BLaER1 treated with 17β-estradiol and CSF1 and Interleukin-3, amounts not matched to agents 10 nM and 100 nM (cell line): ENCODE results near the gene HLA-DPB1.

Experiments
- H3K27ac ChIP-seq, 11 experiments: shearing (Covaris generic); formaldehyde crosslinking; 2 replicates each; pipeline ENCODE4 v1.8.1; 2022
- H3K27me3 ChIP-seq, 11 experiments: shearing (Covaris generic); formaldehyde crosslinking; 2 replicates each; pipeline ENCODE4 v1.8.1; 2022
- H3K36me3 ChIP-seq, 11 experiments: shearing (Covaris generic); formaldehyde crosslinking; 2 replicates each; pipeline ENCODE4 v1.8.1; 2022
- H3K4me1 ChIP-seq, 10 experiments: shearing (Covaris generic); formaldehyde crosslinking; 2 replicates each; pipeline ENCODE4 v1.8.1; 2022
- H3K4me2 ChIP-seq, 11 experiments: shearing (Covaris generic); formaldehyde crosslinking; 2 replicates each; pipeline ENCODE4 v1.8.1; 2022
- H3K4me3 ChIP-seq, 10 experiments: shearing (Covaris generic); formaldehyde crosslinking; 2 replicates each; pipeline ENCODE4 v1.8.1; 2022
- H3K9ac ChIP-seq, 11 experiments: shearing (Covaris generic); formaldehyde crosslinking; 2 replicates each; pipeline ENCODE4 v1.8.1; 2022
- H3K9me3 ChIP-seq, 11 experiments: shearing (Covaris generic); formaldehyde crosslinking; replicated peaks in 1 of 11; 2 replicates each; pipeline ENCODE4 v1.8.1; 2022
- H4K20me1 ChIP-seq, 11 experiments: shearing (Covaris generic); formaldehyde crosslinking; 2 replicates each; pipeline ENCODE4 v1.8.1; 2022
- Cebpa-rat ChIP-seq, 11 experiments: shearing (Covaris generic); IDR thresholded peaks; 2 replicates each; pipeline ENCODE4 v1.8.1; 2022

HLA-DPB1 gene

GRCh38 chr6:33116417-33116816 is 40.6 kb downstream of the HLA-DPB1 start:
- no peak overlapping the region for H3K4me3 ChIP-seq
- no peaks in the 10 kb centered on the region for H3K36me3 ChIP-seq
- H3K27ac ChIP-seq, result no peak overlapping the region
- no peak for TF ChIP-seq Cebpa-rat (IDR thresholded peaks at IDR 0.05)
- peak overlapping the region in 1 of 11 experiments; percentile 62; a peak in 2 of 22 replicates for H3K4me2 ChIP-seq
- peaks cover 27 to 42% (median 36%) of the 10 kb centered on the region in 10 experiments for H3K4me1 ChIP-seq
- H3K9ac ChIP-seq, result no peak overlapping the region
- no peaks in the 10 kb centered on the region for H3K9me3 ChIP-seq
- peaks cover 23 to 47% (median 31%) of the 10 kb centered on the region in 11 experiments for H3K27me3 ChIP-seq
- H4K20me1 ChIP-seq, result peaks cover 0 to 15% (median 0%) of the 10 kb centered on the region in 11 experiments; a peak in 5 of 22 replicates

DNA sequence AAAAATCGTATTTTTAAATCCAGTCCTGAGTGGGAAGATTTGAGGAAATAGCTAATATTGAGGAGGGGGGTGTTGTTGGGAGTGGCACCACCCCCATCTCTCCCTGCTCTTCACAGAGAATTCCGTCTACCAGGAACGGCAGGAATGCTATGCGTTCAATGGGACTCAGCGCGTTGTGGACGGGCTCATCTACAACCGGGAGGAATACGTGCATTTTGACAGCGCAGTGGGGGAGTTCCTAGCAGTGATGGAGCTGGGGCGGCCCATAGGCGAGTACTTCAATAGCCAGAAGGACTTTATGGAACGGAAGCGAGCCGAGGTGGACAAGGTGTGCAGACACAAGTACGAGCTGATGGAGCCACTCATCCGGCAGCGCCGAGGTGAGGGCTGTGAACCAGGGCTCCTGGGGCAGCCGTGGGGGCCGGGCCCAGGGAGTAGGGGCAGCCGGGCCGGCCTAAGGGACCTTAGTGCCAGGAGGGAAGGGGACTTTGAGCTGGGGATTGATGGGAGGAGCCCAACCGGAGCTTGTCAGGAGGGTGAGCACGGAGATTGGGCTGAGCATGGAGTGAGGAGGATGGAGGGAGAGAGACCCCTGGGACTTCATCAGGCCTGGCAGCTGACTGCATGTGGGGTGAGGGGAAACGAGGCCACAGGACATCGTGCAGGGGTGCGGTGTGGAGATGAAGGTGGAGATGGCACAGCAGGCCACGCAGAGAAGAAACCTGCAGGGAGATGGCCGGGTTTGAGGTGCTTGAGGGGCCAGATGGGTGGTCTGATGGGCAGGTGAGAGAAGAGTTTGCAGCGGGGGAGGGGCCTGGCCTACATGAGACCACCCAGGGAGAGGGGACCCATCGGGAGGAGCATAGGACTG is 41.3 kb downstream of the HLA-DPB1 start:
- no peaks in the 10 kb centered on the region for H3K9me3 ChIP-seq
- H3K4me2 ChIP-seq, result peak overlapping the region in 10 of 11 experiments; percentile 11 to 82 (median 68); a peak in 19 of 22 replicates
- no peaks in the 10 kb centered on the region for H3K36me3 ChIP-seq
- H3K27me3 ChIP-seq, result peaks cover 23 to 47% (median 31%) of the 10 kb centered on the region in 11 experiments
- peak overlapping the region in 2 of 10 experiments; percentile 10 to 14; a peak in 2 of 20 replicates for H3K4me3 ChIP-seq
- TF ChIP-seq Cebpa-rat (IDR thresholded peaks at IDR 0.05), result no peak
- no peak overlapping the region for H3K27ac ChIP-seq
- H3K9ac ChIP-seq, result no peak overlapping the region; a peak in 1 of 22 replicates
- peaks cover 0 to 15% (median 0%) of the 10 kb centered on the region in 11 experiments; a peak in 5 of 22 replicates for H4K20me1 ChIP-seq
- H3K4me1 ChIP-seq, result peaks cover 27 to 42% (median 36%) of the 10 kb centered on the region in 10 experiments

DNA sequence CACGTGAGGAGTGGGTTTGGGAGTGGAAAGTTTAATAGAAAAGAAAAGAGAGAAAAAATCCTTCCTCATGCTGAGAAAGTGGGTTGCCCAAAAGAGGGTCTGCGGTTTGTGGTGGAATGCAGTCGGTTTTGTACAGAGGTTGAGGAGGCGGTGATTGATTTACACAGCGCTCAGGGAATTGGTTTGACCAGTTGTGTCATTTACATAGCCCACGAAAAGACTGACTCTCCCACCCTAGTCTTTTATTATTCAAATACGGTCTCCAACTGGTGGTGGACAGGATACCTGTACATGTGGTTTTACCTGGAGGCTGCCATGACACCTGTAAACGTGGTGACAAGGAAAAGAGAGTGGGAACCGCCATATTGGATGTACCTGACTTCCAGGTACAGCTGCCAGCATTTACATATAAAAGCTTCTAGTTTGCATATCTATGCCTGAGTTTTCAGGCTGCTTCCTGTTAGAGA is 42.1 kb downstream of the HLA-DPB1 start:
- no peak overlapping the region for H3K27ac ChIP-seq
- no peak for TF ChIP-seq Cebpa-rat (IDR thresholded peaks at IDR 0.05)
- H3K36me3 ChIP-seq, result no peaks in the 10 kb centered on the region
- peak overlapping the region in 10 of 11 experiments; percentile 23 to 82 (median 68); a peak in 19 of 22 replicates for H3K4me2 ChIP-seq
- peaks cover 0 to 15% (median 0%) of the 10 kb centered on the region in 11 experiments; a peak in 5 of 22 replicates for H4K20me1 ChIP-seq
- H3K4me1 ChIP-seq, result peaks cover 27 to 42% (median 34%) of the 10 kb centered on the region in 10 experiments
- 0 out of 20 replicates have a peak overlapping the region, but pooled peaks of 1 of the 10 experiments have one; percentile 14 for H3K4me3 ChIP-seq
- peaks cover 23 to 44% (median 31%) of the 10 kb centered on the region in 11 experiments for H3K27me3 ChIP-seq
- no peak overlapping the region for H3K9ac ChIP-seq
- peaks cover 0 to 4% (median 2%) of the 10 kb centered on the region in 11 experiments; a peak in 13 of 22 replicates for H3K9me3 ChIP-seq

DNA sequence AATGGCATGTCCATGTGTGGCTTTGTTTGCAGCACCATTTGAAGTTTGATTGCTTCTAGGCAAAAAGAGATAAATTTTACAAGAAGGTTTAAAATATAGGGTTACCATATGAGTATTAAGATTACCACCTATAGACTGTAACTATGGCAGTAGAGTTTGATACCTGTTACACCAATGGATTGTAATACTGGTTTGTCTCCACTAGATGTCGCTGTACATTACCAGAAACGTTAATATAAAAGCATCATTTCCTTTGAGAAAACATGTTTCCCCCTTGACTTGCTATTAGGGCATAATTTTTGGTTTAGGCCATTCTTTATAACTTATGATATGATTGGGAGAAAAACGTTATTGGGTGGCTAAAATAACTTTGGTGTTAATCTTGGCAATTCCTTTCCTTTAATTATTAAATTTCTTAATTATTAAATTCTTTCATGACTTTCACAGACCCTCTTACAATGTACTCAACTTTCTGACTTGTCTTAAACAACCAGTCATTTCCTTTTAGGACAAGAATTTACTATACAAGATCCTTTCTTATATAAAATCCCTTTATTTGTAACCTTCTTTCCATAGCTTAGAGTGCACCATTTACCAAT is 42.8 kb downstream of the HLA-DPB1 start:
- Histone ChIP-seq H3K4me2 (peak overlapping the region in 7 of 11 experiments; percentile 67 to 82 (median 72); a peak in 14 of 22 replicates), H3K9me3 (peaks cover 7 to 12% (median 10%) of the 10 kb centered on the region in 11 experiments), H3K36me3 (no peaks in the 10 kb centered on the region), H3K4me1 (peaks cover 26 to 37% (median 32%) of the 10 kb centered on the region in 10 experiments), H3K27ac (no peak overlapping the region), H4K20me1 (peaks cover 0 to 15% (median 0%) of the 10 kb centered on the region in 11 experiments; a peak in 5 of 22 replicates), H3K9ac (no peak overlapping the region), H3K27me3 (peaks cover 23 to 37% (median 31%) of the 10 kb centered on the region in 11 experiments), H3K4me3 (no peak overlapping the region)
- TF ChIP-seq Cebpa-rat (IDR thresholded peaks at IDR 0.05), result no peak

GRCh38 chr6:33120001-33120400 is 44.2 kb downstream of the HLA-DPB1 start:
- H3K36me3 ChIP-seq, result 0 out of 22 replicates have a peak, but pooled peaks cover 0 to 3% (median 0%) of the 10 kb centered on the region in 11 experiments
- peaks cover 23 to 33% (median 31%) of the 10 kb centered on the region in 11 experiments for H3K27me3 ChIP-seq
- H3K9me3 ChIP-seq, result peaks cover 19 to 26% (median 23%) of the 10 kb centered on the region in 11 experiments
- H3K27ac ChIP-seq, result no peak overlapping the region
- no peak overlapping the region for H3K4me2 ChIP-seq
- no peak overlapping the region for H3K9ac ChIP-seq
- H3K4me1 ChIP-seq, result peaks cover 17 to 23% (median 20%) of the 10 kb centered on the region in 10 experiments
- TF ChIP-seq Cebpa-rat (IDR thresholded peaks at IDR 0.05), result no peak
- H4K20me1 ChIP-seq, result peaks cover 0 to 11% (median 0%) of the 10 kb centered on the region in 11 experiments; a peak in 3 of 22 replicates
- H3K4me3 ChIP-seq, result no peak overlapping the region

- 0 out of 22 replicates have a peak, but pooled peaks cover 0 to 3% (median 0%) of the 10 kb centered on the region in 11 experiments for H3K36me3 ChIP-seq
- no peak overlapping the region for H3K4me3 ChIP-seq
- peaks cover 0 to 3% (median 2%) of the 10 kb centered on the region in 11 experiments; a peak in 19 of 22 replicates for H3K27me3 ChIP-seq
- H3K4me1 ChIP-seq, result peaks cover 0 to 4% (median 3%) of the 10 kb centered on the region in 10 experiments; a peak in 17 of 20 replicates
- H3K9ac ChIP-seq, result no peak overlapping the region
- H3K27ac ChIP-seq, result no peak overlapping the region
- no peak for TF ChIP-seq Cebpa-rat (IDR thresholded peaks at IDR 0.05)
- peaks cover 19 to 29% (median 26%) of the 10 kb centered on the region in 11 experiments for H3K9me3 ChIP-seq
- H3K4me2 ChIP-seq, result no peak overlapping the region
- H4K20me1 ChIP-seq, result no peaks in the 10 kb centered on the region; a peak in 1 of 22 replicates
These were observed 47.4 kb downstream of the HLA-DPB1 start for GRCh38 chr6:33123181-33123580.

DNA sequence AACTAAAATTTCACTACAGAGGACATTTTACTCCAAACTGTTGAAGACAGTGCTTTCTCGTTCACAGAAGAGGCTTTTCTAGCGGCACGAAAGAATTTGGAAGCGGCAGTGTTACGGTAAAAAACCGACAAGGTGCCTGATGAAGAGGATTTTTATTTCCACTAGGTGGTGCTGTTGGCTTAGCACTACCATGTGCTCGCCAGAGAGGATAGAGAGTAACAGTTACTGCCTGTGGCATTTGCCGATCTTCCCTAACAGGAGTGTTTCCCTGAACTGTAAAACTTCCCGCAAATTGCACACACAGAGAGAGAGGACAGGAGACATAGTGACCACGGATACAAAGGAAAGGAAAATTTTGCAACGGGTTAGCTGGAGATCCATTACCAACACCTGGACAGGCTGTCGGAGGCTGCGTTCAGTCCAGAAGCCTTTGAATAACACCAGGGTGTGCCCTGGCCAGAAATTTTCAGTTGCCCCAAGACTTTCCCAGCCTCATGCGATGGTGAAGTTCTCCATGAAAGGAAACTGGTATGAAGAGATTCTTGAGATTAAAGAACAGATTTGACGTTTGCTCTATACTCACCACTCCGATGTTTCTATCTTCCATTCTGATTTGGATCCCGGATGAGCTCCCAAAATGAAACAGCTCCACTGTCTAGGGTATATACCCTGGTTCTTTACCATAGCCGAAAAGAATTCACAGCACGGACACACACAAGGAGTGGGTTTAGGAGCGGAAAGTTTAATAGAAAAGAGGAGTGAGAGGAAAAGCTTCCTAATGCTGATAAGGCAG is 48.1 kb downstream of the HLA-DPB1 start:
- H3K9me3 ChIP-seq, result peaks cover 19 to 29% (median 26%) of the 10 kb centered on the region in 11 experiments
- no peak for TF ChIP-seq Cebpa-rat (IDR thresholded peaks at IDR 0.05)
- H3K4me3 ChIP-seq, result no peak overlapping the region
- H3K4me2 ChIP-seq, result no peak overlapping the region
- no peak overlapping the region for H3K9ac ChIP-seq
- 0 out of 22 replicates have a peak, but pooled peaks cover 0 to 3% (median 0%) of the 10 kb centered on the region in 11 experiments for H3K36me3 ChIP-seq
- no peak overlapping the region for H3K27ac ChIP-seq
- H4K20me1 ChIP-seq, result no peaks in the 10 kb centered on the region; a peak in 1 of 22 replicates
- peaks cover 0 to 2% (median 0%) of the 10 kb centered on the region in 10 experiments; a peak in 2 of 20 replicates for H3K4me1 ChIP-seq
- H3K27me3 ChIP-seq, result no peaks in the 10 kb centered on the region; a peak in 2 of 22 replicates

DNA sequence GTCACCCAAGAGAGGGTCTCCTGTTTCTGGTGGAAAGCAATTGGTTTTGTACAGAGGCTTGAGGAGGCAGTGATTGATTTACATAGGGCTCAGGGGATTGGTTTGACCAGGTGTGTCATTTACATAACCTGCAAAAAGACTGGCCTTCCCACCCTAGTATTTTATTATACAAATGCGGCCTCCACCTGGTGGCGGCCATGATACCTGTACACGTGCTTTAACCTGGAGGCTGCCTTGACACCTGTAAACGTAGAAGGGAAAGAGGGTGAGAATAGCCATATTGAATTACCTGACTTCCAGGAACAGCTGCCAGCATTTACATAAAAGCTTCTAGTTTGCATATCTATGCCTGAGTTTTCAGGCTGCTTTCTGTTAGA is 48.7 kb downstream of the HLA-DPB1 start:
- Histone ChIP-seq H3K4me1 (peaks cover 0 to 8% (median 0%) of the 10 kb centered on the region in 10 experiments; a peak in 2 of 20 replicates), H3K27ac (no peak overlapping the region), H3K9ac (no peak overlapping the region), H3K36me3 (0 out of 22 replicates have a peak, but pooled peaks cover 0 to 3% (median 0%) of the 10 kb centered on the region in 11 experiments), H3K9me3 (peaks cover 19 to 29% (median 26%) of the 10 kb centered on the region in 11 experiments), H3K4me3 (no peak overlapping the region), H3K27me3 (no peaks in the 10 kb centered on the region; a peak in 2 of 22 replicates), H4K20me1 (no peaks in the 10 kb centered on the region; a peak in 1 of 22 replicates), H3K4me2 (no peak overlapping the region)
- TF ChIP-seq Cebpa-rat (IDR thresholded peaks at IDR 0.05), result no peak
